GM12874 (cell line): Measurements from ENCODE around the gene LMF1.

Experiments used
- TF ChIP-seq, protein P1 (sequence below): IDR thresholded peaks from 2 replicates; pipeline ENCODE4 v1.5.1; 2011; ENCODE audit warnings: low read depth, mild to moderate bottlenecking, control low read depth, low read length, moderate library complexity; ENCODE audit not compliant: insufficient read depth

Gene LMF1

DNA sequence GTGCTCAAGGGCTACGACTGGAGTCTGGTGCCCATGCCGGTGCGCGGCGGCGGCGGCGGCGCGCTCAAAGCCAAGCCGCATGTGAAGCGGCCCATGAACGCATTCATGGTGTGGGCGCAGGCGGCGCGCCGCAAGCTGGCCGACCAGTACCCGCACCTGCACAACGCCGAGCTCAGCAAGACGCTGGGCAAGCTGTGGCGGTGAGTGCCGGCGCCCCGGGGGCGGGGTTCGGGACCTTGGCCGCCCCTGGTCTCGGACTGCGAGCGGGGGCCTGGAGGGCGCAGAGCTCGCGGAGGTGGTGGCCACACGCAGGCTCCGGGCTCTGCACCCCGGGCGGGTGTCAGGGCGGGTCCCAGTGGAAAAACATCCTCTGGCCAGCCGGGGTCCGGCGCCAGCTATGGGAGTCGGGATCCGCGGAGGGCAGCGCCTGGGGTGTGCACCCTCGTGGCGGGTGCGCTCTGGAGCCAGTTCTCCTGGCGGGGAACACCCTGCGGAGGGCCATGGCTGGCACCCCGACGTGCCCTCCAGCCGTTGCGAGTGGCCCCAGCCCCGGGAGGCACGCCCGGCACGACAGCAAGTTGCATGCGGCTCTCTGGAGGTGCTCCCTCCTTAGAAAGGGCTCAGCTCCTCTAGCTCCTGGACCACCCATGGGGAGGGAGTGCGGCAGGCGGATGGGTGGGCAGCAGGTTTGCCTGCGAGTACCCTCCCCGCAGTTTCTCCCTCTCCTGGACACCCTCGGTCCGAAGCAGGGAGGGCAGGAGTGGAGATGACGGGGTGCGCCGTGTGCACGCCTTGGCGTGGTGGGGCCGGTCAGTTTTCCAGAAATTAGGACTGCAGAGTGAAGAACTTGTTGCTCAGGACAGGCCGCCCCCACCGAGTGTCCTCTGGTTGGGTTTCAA is 11.6 kb upstream of the LMF1 start:
- TF ChIP-seq, protein P1, sequence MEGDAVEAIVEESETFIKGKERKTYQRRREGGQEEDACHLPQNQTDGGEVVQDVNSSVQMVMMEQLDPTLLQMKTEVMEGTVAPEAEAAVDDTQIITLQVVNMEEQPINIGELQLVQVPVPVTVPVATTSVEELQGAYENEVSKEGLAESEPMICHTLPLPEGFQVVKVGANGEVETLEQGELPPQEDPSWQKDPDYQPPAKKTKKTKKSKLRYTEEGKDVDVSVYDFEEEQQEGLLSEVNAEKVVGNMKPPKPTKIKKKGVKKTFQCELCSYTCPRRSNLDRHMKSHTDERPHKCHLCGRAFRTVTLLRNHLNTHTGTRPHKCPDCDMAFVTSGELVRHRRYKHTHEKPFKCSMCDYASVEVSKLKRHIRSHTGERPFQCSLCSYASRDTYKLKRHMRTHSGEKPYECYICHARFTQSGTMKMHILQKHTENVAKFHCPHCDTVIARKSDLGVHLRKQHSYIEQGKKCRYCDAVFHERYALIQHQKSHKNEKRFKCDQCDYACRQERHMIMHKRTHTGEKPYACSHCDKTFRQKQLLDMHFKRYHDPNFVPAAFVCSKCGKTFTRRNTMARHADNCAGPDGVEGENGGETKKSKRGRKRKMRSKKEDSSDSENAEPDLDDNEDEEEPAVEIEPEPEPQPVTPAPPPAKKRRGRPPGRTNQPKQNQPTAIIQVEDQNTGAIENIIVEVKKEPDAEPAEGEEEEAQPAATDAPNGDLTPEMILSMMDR: no peak

DNA sequence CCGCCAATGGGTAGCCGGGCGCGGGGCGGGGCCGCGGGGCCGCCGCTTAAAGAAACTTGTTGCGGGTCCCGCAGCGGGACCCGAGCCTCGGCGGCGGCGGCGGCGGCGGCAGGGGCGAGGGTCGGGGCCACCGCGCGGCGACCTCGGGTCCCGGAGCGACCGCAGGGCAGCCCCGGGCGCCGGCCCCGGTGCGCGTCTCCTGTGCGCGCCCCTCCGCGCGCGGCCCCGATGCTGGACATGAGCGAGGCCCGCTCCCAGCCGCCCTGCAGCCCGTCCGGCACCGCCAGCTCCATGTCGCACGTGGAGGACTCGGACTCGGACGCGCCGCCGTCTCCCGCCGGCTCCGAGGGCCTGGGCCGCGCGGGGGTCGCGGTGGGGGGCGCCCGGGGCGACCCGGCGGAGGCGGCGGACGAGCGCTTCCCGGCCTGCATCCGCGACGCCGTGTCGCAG is 10.9 kb upstream of the LMF1 start, which contains the start of gene SOX8:
Gene SOX8 (plus strand): TSS at position 76 of the 450 bp plus-strand sequence. CDS start 153 bp downstream, at position 229.
- TF ChIP-seq, protein P1: no peak

DNA sequence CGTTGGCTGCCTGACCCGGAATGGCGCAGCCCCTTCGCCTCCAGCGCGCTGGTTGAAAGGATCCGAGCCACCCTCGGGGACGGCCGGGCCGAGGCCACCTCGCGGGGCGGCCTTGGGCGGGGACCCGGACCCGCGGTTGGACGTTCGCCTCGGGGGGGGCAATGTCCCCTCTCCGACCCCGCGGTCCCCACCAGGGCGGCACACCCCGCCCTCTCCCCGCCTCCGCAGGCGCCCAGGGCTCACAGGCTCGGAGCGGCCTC is 9.7 kb upstream of the LMF1 start:
- TF ChIP-seq, protein P1: no peak

DNA sequence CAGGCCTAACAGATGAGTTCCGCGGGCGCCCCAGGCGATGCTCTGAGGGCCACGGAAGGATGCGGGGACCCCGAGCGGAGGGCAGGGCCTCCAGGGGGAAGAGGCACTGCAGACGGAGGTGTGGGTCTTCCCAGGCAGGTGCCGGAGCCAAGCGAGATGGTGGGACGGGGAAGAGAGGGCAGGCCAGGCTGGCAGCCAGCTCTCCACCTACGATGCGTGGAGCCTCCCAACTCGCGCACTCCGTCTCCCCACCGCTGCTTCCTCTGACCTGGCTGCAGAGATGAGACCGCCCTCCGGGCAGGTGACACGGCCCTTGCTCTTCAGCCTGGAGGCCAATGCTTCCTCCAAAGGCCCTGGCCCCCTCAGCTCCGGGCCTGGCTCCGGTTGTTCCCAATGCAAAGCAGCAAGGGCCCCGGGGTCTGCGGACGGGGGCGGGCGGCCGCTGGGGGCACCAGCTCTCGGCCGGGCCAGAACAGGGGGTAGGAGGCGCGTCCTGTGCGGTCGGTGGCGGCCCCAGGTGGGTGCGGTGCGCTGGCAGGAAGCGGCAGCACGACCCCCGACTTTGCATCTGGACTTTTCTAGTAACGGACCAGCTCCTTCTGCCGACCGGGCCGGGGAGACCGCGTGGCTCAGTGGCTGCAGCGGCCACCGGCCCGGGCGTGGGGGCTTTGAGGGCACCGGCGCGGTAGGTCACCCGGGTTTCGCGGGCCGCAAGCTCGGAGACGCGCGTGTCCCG is 9.2 kb upstream of the LMF1 start:
- TF ChIP-seq, protein P1: no peak

DNA sequence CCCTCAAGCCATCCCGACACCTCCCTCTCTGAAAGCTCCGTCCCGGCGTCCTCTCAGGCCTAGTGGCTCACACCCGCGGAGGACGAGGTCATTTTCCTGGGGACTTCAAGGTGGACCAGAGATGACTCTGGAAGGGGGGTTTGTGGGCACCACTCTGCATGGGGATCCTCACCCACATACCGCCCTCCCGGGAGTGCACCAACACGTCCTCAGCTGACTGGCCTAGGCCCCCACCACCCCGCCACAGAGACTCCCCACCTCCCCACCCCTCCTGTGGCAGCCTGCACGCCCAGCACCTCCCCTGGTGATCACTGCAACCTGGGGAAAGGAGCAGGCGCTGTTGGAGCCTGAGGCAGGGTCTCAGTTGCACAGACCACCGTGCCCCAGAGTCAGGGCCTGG is 8.4 kb upstream of the LMF1 start:
- TF ChIP-seq, protein P1: no peak

DNA sequence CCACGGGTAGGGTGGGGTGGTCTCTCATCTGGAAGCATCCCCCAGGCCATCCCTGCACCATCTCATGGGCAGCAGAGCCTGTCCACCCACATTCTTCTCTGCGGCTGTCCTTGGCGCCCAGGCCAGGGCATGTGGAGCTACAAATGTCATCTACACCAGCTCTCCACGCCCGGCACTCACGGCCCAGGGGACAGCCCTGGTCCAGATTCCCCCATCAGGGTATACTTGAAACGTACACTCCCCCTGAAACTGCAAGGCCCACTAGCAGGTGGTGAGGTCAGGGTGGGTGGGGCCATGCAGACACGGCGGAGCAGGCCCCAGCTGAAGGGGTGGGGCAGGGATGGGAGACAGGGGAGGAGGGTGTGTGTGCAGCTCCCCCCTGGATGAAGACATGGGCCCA is 7.6 kb upstream of the LMF1 start:
- TF ChIP-seq, protein P1: no peak

DNA sequence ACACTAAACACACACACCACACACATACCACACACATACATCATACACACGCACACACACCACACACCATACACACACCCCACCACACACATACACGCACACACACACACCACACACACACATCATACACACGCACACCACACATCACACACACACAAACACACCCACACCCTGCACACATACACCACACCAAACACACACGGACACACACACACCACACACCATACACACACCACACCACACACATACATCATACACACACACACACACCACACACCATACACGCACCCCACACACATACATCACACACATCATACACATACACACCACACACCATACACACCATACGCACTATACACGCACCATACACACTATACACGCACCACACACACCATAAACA is 7.1 kb upstream of the LMF1 start:
- TF ChIP-seq, protein P1: no peak
